Stimulated activated CD8-positive, alpha-beta memory T cell treated with anti-CD3 and anti-CD28 coated beads, Interleukin-2, amount 100 ng/mL, for 1 hour (primary cell): ENCODE results near the gene MCRIP1.

ENCODE experiments used
- DNase-seq, 2 donors: peaks; one replicate each; pipeline ENCODE4 v3.0.0-alpha.2; 2020; ENCODE audit warnings: low read depth in 2 of 2

MCRIP1 gene

GRCh38 chr17:81819708-81820107 lies 13.4 kb downstream of the MCRIP1 start:
- DNase-seq = no peak

DNA sequence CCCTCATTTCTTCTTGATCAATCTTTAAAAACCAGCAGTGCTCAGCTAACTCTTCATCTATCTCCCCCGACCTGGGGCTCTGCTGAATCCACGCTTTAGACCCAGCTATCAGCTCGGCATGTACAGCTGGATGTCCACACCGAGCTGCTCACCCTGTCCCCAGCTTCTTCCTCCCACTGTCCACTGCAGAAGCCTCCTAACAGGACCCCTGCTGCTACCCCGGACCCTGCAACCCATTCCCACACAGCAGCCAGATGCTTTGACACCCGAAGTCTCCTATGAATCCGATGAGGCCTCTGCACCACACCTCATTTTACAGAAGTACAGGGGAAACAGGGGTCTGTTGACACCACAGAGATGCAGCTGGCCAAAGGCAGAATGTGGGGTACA lies 15.3 kb downstream of the MCRIP1 start:
- DNase-seq = no peak

- DNase-seq = no peak
These were observed 17.5 kb downstream of the MCRIP1 start for GRCh38 chr17:81815646-81815986.

GRCh38 chr17:81814748-81815645 lies 18.1 kb downstream of the MCRIP1 start:
- no peak for DNase-seq

GRCh38 chr17:81813861-81814683 lies 19.0 kb downstream of the MCRIP1 start:
- DNase-seq = no peak

DNA sequence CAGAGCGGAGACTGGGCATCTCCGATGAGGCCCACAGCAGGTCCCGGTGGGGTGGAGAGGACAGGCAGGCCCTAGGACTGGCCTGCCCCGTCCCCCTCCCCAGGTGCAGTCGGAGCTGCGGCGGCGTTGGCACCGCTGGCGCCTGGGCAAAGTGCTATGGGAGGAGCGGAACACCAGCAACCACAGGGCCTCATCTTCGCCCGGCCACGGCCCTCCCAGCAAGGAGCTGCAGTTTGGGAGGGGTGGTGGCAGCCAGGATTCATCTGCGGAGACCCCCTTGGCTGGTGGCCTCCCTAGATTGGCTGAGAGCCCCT lies 19.8 kb downstream of the MCRIP1 start:
- DNase-seq = no peak

DNA sequence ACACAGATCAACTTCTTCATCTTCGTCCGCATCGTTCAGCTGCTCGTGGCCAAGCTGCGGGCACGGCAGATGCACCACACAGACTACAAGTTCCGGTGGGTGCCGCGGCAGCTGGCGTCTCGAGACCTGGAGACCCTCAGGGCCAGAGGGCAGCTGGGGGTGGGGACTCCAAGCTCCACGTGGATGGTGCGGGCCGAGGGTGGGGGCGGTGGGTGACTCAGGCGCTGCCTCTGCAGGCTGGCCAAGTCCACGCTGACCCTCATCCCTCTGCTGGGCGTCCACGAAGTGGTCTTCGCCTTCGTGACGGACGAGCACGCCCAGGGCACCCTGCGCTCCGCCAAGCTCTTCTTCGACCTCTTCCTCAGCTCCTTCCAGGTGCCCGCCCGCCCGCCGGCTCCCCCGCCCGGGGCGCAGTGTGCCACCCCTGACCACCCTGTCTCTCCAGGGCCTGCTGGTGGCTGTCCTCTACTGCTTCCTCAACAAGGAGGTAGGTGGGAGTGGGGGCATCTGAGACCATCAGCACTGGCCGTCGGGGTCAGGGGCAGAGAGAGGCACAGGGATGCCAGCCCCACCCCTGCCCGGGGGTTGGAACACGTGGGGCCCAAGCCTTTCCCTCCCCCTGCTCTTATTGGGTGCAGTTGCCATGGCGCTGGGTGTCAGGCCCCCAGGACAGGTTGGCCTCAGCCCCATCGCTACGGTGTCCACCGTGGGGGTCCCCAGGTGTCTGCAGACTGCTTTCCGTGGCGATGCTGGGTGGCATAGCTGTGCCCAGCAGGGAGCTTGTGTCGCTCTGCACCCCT lies 20.3 kb downstream of the MCRIP1 start:
- no peak for DNase-seq

DNA sequence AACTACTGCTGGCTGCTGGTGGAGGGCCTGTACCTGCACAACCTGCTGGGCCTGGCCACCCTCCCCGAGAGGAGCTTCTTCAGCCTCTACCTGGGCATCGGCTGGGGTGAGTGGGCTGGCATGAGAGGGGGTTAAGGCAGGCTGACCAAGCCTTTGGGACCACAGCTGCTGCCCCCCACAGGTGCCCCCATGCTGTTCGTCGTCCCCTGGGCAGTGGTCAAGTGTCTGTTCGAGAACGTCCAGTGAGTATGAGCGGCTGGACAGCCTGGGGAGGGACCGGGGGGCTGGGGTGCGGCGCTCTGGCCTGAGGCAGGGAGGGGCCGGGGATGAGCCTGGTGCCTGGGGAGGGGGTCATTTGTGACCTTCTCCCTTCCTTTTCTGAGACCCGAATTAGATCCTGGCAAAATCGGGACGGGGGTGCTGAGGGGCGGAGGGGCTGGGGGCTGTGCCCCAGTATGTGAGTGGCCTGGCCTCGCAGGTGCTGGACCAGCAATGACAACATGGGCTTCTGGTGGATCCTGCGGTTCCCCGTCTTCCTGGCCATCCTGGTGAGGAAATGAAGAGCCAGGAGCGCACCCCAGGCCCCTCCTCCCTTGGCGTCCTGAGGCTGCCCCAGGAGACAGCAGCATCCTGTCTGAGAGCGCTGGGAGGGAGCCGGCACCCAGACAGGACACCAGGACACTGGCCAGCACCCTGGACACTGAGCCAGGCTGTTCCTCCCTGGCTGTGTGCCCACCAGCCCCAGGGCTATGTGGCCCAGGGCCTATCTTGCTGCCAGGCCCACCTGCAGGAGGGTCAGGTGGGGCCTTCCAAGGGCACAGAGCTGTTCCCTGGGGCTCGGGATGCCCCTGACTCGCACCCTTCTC lies 21.2 kb downstream of the MCRIP1 start:
- no peak for DNase-seq

GRCh38 chr17:81810892-81811704 lies 22.0 kb downstream of the MCRIP1 start:
- no peak for DNase-seq

DNA sequence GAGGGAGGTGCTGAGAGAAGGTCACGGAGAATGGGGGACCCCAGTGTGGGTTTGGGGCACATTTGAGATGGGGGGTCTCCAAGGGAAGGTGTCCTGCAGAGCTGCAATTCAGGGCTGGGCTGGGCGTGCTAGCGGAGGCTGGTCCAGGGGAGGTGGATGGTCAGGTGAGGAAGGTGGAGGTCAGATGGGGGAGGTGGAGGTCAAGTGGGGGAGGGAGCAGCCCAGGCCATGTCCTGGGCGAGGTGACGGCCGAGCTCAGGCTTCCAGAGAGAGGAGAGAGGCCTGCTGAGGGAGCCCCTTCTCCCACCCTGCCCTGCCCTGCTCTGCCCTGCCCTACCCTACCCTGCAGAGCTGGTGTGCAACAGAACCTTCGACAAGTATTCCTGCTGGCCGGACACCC lies 22.6 kb downstream of the MCRIP1 start:
- no peak for DNase-seq

GRCh38 chr17:81809556-81809998 lies 23.5 kb downstream of the MCRIP1 start:
- no peak for DNase-seq

- no peak for DNase-seq
These were observed 24.1 kb downstream of the MCRIP1 start for GRCh38 chr17:81808778-81809555.

DNA sequence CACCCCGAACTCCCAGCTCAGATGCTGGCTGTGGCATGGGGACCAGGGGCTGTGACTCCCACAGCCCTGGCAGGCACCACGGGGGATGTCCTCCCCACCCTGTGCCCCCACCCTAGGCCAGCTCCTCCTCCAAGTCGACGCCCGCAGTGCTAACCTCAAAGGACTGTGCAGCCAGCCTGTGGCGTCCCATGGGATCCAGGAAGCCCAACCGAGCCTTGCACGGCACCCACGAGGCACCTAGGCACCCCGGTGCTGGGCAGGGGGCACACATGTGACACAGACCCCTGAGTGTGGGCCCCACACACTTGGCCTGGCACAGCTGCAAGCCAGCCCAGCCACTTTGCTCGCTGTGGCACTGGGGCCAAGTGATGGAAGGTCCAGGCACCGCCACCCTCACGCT lies 25.3 kb downstream of the MCRIP1 start:
- DNase-seq = no peak

DNA sequence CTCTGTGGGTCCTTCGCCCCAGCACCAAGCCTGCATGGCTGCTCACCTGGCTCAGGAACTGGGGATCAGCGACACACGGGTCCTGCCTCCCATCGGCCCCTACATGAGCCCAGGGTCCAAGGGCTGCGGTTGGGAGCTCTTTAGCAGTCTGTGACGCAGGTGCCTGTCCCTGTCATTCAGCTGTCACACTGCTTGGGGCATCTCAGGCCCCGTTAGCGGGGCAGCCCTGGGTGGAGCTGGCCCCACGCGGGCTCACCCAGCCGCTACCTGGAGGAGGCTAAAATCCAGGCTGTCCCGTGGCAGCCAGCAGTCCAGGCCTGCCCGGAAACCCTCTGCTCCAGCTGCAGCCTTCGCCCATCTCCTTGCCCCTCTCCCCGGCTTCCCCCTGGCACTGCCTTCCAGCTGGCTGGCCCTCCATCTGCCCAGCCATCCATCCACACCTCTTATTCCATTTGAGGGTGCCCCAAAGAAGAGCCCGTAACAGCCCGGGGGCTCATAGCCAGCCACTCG lies 25.8 kb downstream of the MCRIP1 start:
- DNase-seq = no peak

DNA sequence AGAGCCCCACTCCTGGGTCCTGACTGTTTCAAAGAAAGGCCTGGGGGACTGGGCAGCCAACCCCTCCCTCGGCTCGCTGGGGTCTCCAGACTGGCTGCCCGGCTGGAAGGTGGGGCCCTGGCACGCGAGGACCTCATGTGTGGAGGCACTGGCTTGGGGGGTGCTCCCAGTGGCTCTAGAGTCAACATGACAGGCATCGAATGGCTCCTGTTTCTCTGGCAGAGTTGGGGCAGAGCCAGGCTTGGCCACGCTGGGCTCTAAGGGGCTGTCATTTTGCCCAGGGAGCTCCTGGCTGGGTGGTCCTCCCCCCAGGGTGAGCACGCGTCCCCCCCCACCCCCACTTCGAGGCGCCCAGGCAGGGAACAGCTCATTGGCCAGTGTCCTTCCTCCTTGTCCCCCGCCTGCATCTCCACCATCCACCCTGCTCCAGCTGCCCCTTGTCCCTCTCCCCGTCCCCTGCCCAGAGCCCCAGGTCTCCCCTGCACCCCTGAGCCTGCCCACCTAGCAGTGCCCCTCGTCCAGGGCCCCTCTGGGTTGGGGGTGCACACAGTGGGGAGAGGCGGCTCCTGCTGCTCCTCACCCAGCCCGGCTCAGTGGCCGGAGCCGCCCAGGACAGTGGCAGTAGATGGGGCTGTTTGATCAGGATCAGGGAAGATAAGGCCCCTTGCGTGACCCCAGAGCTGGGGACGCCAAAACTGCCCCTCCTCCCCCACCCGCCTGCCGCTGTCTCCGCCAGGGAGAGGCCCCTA lies 26.5 kb downstream of the MCRIP1 start:
- DNase-seq = no peak

- no peak for DNase-seq
These were observed 27.2 kb downstream of the MCRIP1 start for GRCh38 chr17:81805707-81806460.

DNA sequence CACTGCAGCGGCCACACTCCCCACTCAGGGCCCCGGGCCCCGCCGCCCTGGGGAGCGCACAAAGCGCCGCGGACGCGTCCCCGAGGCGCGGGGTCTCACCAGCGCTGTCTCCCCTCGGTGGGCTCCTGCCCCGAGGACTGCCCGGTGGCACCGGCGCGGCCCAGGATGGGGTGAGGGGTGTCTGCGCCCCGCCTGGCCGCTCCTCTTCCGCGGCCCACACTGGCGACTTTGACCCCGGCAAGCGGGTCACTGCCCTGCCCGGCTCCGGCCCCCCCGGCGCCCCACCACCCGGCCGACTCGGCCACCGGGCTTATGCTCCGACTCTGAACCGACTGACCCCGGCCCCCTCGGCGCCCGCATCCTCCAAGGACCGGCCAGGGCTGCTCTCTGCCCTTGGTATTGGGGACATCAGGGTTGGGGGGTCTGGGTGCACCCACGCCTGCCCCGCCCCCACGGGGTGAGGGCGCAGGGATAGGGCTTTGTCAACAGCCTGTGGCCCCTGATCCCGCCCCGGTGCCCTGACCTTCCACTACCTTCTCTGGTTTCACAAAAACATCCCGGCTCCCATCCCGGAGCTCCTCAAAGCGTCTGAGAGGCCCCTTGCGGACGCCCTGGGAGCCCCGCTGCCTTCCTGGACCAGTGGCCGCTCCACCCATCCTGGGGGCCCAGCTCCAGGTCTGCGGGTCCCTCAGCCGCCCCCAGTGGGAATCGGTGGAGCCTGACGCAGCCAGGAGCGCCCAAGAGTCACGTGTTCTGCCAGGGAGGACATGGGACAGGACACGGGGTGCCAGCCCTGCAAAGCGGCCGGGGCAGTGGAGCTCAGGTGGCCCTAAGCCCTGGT lies 28.3 kb downstream of the MCRIP1 start:
- DNase-seq = no peak
